ENCODE results near the gene GIMAP2.

GIMAP2 gene

GRCh38 chr7:150685219-150686029, at the start of gene GIMAP2:
Gene GIMAP2, plus strand, starts transcription at chr7:150685706. Its CDS starts 1,354 bp downstream, at chr7:150687060.
- TF ChIP-seq CTCF (IDR thresholded peaks at IDR 0.05; ENCODE audit: insufficient read depth, low read depth, low read length, missing control alignments) = no peak
- peak; percentile 13 for DNase-seq (ENCODE audit: low read depth)
- peak within 1 kb of the TSS; percentile 10 for H3K4me3 ChIP-seq (ENCODE audit: low read length)

- no peak for TF ChIP-seq CTCF (IDR thresholded peaks at IDR 0.05; ENCODE audit: insufficient read depth, low read depth, low read length, missing control alignments)
- no peak for DNase-seq (ENCODE audit: low read depth)
Measured at GRCh38 chr7:150641854-150642253, 43.7 kb upstream of the GIMAP2 start.

GRCh38 chr7:150642926-150643325, 42.6 kb upstream of the GIMAP2 start:
- H3K4me3 ChIP-seq (ENCODE audit: low read length) = no peak overlapping the region
- no peak for TF ChIP-seq CTCF (IDR thresholded peaks at IDR 0.05; ENCODE audit: insufficient read depth, low read depth, low read length, missing control alignments)
- DNase-seq (ENCODE audit: low read depth) = no peak

More at GRCh38 chr7:150641854-150642253, 43.7 kb upstream of the GIMAP2 start:
- no peak overlapping the region for H3K4me3 ChIP-seq (ENCODE audit: low read length)

- TF ChIP-seq CTCF (IDR thresholded peaks at IDR 0.05; ENCODE audit: insufficient read depth, low read depth, low read length, missing control alignments) = no peak
- no peak overlapping the region for H3K4me3 ChIP-seq (ENCODE audit: low read length)
- no peak for DNase-seq (ENCODE audit: low read depth)
Measured at GRCh38 chr7:150645259-150646020, 40.1 kb upstream of the GIMAP2 start.

GRCh38 chr7:150648353-150649079, 37.0 kb upstream of the GIMAP2 start:
- no peak overlapping the region for H3K4me3 ChIP-seq (ENCODE audit: low read length)
- TF ChIP-seq CTCF (IDR thresholded peaks at IDR 0.05; ENCODE audit: insufficient read depth, low read depth, low read length, missing control alignments) = no peak
- no peak for DNase-seq (ENCODE audit: low read depth)

- TF ChIP-seq CTCF (IDR thresholded peaks at IDR 0.05; ENCODE audit: insufficient read depth, low read depth, low read length, missing control alignments) = no peak
- DNase-seq (ENCODE audit: low read depth) = no peak
- H3K4me3 ChIP-seq (ENCODE audit: low read length) = no peak overlapping the region
Measured at GRCh38 chr7:150649080-150649385, 36.5 kb upstream of the GIMAP2 start.

Measured in epithelial cell of esophagus (primary cell).